Erythroblast (primary cell): ENCODE measurements around the gene PEX1.
A peak's percentile ranks its signal among the peaks of the same experiment; 100 is the strongest.

Source experiments
- DNase-seq, 2 experiments: peaks; one replicate each; lab custom pipeline; 2025; lab: John Stamatoyannopoulos, UW
- GATA1 ChIP-seq: IDR thresholded peaks from 2 replicates; pipeline ENCODE4 v1.6.1; 2011; ENCODE audit warnings: low read depth, mild to moderate bottlenecking, control low read depth, low read length, moderate library complexity
- POLR2A ChIP-seq: IDR thresholded peaks from 2 replicates; pipeline ENCODE4 v1.6.1; 2011; ENCODE audit warnings: mild to moderate bottlenecking, low read length

The PEX1 gene

DNA sequence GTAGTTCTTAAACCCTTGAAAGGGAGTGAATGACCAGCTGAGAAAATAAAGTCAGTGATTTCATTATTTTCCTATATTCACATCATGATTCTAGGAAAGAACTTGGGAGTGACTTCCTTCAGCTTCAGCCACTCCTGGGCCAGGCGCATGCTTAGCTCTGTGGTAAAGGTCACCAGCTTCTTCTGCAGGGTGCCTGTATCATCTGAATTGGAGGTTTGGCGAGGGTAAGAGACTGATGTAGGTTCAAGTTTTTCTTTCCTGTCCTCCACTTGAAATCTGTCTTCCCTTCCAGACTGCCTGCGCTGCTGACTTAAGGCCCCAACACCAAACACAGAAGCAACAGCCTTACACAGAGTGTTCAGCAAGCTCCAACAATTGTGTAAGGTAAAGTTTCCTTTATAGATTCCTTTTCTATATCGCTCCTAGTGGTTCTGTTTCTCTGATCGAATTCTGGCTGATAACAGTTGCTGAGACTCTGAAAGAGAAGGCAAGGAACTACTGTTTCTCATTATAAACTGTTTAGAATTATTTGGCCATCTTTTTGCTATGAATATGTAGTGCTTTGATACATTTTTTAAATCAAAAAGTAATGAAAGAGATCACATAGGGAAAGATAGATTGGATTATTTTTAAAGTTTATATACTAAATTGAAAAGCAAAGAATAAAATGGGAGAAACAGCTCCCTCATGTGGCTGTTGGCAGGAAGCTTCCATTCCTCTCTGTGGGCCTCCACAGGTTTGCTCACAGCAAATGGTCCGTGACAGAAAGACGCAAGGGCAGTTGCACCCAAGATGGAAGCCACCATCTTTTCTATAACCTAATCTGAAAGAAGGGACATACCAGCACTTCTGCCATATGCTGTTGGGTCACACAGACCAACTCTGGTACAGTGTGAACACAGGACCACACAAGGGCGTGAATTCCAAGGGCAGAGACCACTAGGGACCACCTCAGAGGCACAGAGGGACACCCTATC is 67.0 kb downstream of the PEX1 start:
- DNase-seq: peak; percentile 55 to 61
- TF ChIP-seq POLR2A (no peak), GATA1 (no peak)

DNA sequence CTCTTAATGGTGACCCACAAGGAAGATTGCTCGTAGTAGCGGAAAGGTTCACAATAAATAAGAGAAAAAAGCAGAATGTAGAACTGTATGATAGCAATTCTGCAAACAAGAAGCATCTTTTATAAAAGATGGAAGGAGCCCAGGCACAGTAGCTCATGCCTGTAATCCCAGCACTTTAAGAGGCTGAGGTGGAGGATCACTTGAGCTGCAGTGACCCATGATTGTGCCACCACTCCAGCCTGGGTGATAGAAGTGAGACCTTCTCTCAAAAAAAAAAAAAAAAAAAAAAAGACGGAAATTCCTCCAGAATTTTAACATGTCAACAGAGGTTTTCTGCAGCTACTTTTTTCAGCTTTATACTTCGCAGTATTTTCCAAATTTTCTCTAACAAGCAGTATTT is 67.8 kb downstream of the PEX1 start:
- no peak for TF ChIP-seq POLR2A
- TF ChIP-seq GATA1: no peak
- no peak for DNase-seq

DNA sequence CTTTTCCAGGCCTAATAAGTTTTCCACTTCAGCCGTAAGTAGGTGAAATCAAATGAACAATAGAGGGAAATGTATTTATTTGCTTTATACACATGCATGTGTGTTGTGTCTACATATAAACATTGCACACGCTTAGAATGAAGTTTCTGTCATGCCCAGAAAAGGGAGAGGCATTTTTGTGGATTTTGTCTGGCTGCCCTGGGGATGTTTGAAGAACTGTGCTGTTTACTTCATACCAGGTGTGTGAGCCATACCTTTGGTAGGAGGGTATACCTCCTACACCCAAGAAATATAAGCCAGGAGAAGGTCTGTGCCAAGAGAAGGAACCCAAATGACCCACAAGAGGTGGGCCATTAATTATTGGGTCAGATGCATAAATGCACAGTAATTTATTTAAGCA is 68.2 kb downstream of the PEX1 start:
- TF ChIP-seq GATA1: no peak
- TF ChIP-seq POLR2A: no peak
- DNase-seq: no peak

DNA sequence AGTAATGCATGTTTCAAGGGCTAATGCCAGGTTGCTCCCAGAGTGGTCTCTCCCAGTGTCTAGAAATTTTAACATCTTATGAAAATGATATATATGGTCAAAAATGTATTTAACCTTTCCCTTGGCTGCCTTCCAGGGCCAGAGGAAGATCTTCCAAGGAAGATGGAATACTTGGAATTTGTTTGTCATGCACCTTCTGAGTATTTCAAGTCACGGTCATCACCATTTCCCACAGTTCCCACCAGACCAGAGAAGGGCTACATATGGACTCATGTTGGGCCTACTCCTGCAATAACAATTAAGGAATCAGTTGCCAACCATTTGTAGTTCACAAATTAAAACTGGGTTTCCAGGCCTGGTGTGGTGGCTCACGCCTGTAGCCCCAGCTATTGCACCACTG is 72.1 kb downstream of the PEX1 start:
- TF ChIP-seq POLR2A (no peak), GATA1 (no peak)
- DNase-seq: no peak

DNA sequence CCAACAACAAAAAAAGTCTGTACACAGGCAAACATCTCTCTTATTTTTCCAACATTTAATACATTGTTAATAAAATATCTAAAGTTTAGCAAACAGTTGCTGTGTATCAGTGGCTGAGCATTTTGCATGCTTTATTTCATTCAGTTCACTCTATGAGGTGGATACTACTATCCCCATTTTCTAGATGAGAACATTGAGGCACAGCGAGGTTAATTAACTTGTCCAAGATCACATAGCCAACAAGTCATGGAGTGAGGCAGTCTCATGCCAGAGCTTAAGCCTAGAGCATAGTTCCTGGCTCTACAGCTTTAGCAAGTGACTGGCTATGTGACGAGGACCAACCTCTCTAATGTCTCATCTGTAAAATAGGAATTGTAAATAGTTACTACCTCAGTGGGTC is 76.7 kb downstream of the PEX1 start:
- DNase-seq: no peak
- TF ChIP-seq POLR2A (no peak), GATA1 (no peak)

DNA sequence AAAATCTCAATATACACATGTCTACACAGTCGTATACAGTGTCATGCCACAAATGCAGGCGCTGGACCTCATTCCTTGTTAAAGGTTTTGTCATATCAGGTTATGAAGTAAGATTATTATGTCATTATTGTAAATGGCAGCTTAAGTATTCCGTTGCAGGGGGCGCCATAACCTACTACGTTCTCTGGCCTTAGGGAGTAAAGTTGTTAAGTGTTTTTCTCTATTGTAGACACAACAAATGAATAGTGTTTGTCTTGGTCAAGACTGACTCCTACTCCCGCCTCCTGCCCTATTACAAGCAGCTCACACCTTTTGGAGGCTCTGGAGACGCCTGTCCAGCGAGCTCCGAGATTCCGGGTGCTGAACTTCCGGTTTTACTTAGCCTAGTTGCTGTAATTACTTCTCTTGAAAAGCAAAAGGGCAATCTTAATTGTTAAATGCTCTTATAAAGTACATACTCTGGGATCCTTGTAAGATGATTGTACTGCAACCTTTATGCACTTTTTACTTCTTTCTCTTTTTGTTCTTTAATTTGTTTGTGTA is 80.0 kb downstream of the PEX1 start:
- DNase-seq: peak; percentile 82 to 86
- TF ChIP-seq GATA1 (no peak), POLR2A (no peak)

DNA sequence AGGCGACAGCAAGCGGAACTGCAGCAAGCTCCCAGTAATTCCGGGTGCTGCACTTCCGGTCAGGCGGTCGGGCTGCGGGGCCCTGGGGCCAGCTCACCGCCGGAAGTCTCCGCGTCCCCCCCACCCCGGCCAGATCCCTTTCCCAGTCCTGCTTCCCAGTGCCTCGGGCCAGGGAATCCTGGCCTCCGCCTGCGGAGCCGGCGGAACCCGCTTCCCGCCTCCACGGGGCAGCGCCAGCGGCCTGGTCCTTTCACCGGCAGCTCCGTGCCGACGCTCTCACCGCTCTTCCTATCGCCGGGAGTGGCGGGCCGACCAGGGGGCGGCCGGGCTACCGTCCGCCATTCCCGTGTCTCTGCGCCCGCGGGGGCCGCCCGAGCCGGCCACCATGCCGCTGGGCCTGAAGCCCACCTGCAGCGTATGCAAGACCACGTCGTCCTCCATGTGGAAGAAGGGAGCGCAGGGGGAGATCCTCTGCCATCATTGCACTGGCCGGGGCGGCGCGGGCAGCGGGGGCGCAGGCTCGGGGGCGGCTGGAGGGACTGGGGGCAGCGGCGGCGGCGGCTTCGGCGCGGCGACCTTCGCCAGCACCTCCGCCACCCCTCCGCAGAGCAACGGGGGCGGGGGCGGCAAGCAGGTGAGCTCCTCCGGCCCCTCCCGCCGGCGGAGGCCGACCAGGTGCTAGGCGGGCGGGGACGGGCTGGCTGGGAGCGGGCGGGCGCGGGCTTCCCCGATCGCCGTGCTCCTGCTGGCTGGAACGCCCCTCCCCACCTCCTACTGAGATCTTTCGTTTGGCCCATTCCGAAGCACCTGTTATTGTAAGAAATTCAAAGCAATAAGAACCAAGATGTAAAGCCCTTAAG is 80.7 kb downstream of the PEX1 start, which contains the start of gene GATAD1:
Gene GATAD1 (plus strand): TSS at position 138 of the 860 bp plus-strand sequence. CDS start 248 bp downstream, at position 386.
- TF ChIP-seq GATA1 (no peak), POLR2A (peak; percentile 71)
- DNase-seq: peak; percentile 92

DNA sequence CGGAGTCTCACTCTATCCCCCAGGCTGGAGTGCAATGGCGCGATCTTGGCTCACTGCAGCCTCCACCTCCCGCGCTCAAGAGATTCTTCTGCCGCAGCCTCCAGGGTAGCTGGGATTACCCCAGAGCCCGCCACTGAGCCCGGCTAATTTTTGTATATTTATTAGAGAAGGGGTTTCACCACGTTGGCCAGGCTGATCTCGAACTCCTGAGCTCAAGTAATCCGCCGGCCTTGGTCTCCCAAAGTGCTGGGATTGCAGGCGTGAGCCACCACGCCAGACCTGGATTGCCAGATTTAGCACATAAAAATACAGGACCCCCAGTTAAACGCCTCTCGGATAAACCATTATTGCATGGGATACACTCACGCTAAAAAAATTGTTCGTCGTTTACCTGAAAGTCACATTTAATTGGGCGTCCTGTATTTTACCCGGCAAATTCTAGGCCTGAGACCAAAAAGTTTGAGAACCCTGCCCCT is 81.4 kb downstream of the PEX1 start:
- no peak for TF ChIP-seq GATA1
- DNase-seq: no peak

DNA sequence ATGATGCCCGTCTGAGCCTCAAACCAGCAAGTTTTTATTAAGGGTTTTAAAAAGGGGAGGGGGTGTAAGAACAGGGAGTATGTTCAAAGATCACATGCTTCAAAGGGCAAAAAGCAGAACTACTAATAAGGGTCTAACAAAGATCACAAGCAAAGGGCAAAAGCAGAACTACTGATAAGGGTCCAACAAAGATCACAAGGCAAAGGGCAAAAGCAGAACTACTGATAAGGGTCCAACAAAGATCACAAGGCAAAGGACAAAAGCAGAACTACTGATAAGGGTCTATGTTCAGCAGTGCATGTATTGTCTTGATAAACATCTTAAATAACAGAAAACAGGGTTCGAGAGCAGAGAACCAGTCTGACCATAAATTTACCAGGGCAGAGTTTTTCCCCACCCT is 85.6 kb downstream of the PEX1 start:
- DNase-seq: peak in 1 of 2 experiments; percentile 9

DNA sequence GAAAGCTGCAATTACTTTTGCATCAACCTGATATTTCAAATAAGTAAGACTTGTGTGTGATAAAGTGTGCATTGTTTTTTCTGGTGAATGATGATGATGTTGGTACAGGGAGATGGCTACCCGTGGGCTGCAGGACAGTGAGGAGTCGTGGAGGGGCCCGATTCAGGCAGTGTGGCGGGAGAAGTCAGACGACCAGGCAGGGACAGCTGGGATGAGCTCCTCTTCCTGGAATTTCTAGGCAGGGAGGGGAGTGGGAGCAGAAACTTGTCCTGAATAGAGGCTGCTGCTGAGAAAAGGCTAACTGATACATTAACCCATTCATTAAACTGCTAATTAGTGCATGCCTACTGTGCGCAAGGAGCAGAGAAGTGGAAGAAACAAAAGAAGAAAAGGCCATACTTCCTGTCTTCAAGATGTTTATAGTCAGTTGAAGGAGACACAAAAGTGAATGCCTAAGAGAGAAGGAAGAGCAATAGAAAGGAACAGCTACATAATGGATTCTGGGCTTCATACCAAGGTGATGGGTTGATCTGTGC is 90.3 kb downstream of the PEX1 start:
- TF ChIP-seq GATA1: no peak
- TF ChIP-seq POLR2A: no peak
- no peak for DNase-seq
